ENCODE results near the gene GAS7. TPM values are rescaled to one million over a fixed set of nuclear protein-coding genes. Genes with fewer than 3 reads are reported as not detected.

Gene GAS7
- total and polyA plus RNA-seq, 2 experiments from 2014 or later, result 1.9 to 10.7 TPM

DNA sequence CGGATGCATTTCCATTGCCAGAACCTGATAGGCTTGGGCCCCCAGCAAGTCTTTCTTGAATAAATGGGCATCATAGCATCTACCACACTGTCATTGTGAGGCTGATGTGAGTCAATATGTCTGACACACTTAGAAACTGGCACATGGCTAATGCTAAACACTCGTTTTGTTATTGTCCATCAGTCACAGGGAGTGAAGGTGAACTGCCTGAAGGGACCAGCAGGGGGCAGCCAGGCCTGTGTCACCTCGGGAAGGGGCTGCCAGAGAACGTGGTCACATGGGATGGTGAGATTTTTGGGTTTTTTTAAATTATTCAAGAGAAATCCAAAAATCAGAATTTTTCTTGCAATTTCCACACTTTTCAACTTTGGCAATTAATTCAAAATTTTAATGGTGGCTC is 292.5 kb downstream of the GAS7 start:
- H3K27me3 Mint-ChIP-seq (ENCODE audit: insufficient read depth, low read depth, poor library complexity), result peaks cover 12% of the 10 kb centered on the region
- TF ChIP-seq, protein P1, sequence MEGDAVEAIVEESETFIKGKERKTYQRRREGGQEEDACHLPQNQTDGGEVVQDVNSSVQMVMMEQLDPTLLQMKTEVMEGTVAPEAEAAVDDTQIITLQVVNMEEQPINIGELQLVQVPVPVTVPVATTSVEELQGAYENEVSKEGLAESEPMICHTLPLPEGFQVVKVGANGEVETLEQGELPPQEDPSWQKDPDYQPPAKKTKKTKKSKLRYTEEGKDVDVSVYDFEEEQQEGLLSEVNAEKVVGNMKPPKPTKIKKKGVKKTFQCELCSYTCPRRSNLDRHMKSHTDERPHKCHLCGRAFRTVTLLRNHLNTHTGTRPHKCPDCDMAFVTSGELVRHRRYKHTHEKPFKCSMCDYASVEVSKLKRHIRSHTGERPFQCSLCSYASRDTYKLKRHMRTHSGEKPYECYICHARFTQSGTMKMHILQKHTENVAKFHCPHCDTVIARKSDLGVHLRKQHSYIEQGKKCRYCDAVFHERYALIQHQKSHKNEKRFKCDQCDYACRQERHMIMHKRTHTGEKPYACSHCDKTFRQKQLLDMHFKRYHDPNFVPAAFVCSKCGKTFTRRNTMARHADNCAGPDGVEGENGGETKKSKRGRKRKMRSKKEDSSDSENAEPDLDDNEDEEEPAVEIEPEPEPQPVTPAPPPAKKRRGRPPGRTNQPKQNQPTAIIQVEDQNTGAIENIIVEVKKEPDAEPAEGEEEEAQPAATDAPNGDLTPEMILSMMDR (conservative IDR thresholded peaks at IDR 0.05; ENCODE audit: low read depth in 2 of 2), result peak; percentile 75 to 86
- TF ChIP-seq STAT1 (IDR thresholded peaks at IDR 0.05; ENCODE audit: unreplicated experiment) (no peak), NANOG (IDR thresholded peaks at IDR 0.05; ENCODE audit: borderline replicate concordance) (no peak), CREB1 (CRISPR knock-in tag; IDR thresholded peaks at IDR 0.05; ENCODE audit: low read depth) (no peak)
- Histone ChIP-seq H3K36me3 (ENCODE audit: insufficient read depth) (no peaks in the 10 kb centered on the region), H3K4me2 (no peak overlapping the region), H3K27ac (ENCODE audit: low read depth) (no peak overlapping the region), H3K79me2 (replicated peaks; ENCODE audit: insufficient read depth) (no peaks in the 10 kb centered on the region), H3K9me2 (ENCODE audit: insufficient read depth) (no peaks in the 10 kb centered on the region), H3K4me3 (no peak overlapping the region), H3K27me3 (ENCODE audit: insufficient read depth) (no peaks in the 10 kb centered on the region), H2AFZ (peak overlapping the region; percentile 18; the same call in 1 of the 2 replicates), H3K4me1 (ENCODE audit: insufficient read depth) (no peaks in the 10 kb centered on the region), H3F3A (replicated peaks; ENCODE audit: low read depth) (no peaks in the 10 kb centered on the region), H4K20me1 (replicated peaks; ENCODE audit: insufficient read depth) (no peaks in the 10 kb centered on the region)
- H3K27ac Mint-ChIP-seq, result no peak overlapping the region
- H3K4me1 Mint-ChIP-seq, result peaks cover 19% of the 10 kb centered on the region
- ATAC-seq, result peak; percentile 73
- no peak overlapping the region for H3K4me3 Mint-ChIP-seq
- no peaks in the 10 kb centered on the region; the same call in 2 of the 3 replicates for H3K36me3 Mint-ChIP-seq (ENCODE audit: low read depth)
- peak; percentile 77 for DNase-seq (ENCODE audit: low spot score)
- H3K9me3 Mint-ChIP-seq, result no peaks in the 10 kb centered on the region; the same call in 2 of the 3 replicates

GRCh38 chr17:9905078-9905415 is 293.4 kb downstream of the GAS7 start, which contains the start of gene RCVRN:
Gene RCVRN (minus strand): TSS chr17:9905271. CDS start chr17:9905180, 91 bp downstream.
- Histone ChIP-seq H3K27me3 (ENCODE audit: insufficient read depth) (no peaks in the 10 kb centered on the region), H3K4me1 (ENCODE audit: insufficient read depth) (no peaks in the 10 kb centered on the region), H3K9me2 (ENCODE audit: insufficient read depth) (no peaks in the 10 kb centered on the region), H3K4me3 (no peak within 1 kb of the TSS), H3K27ac (ENCODE audit: low read depth) (no peak within 1 kb of the TSS), H3F3A (replicated peaks; ENCODE audit: low read depth) (no peaks in the 10 kb centered on the region), H3K36me3 (ENCODE audit: insufficient read depth) (no peaks in the 10 kb centered on the region), H3K4me2 (no peak within 1 kb of the TSS), H3K79me2 (replicated peaks; ENCODE audit: insufficient read depth) (no peaks in the 10 kb centered on the region), H2AFZ (peak within 1 kb of the TSS; percentile 18; the same call in 1 of the 2 replicates), H4K20me1 (replicated peaks; ENCODE audit: insufficient read depth) (no peaks in the 10 kb centered on the region)
- TF ChIP-seq, protein P1 (conservative IDR thresholded peaks at IDR 0.05; ENCODE audit: low read depth in 2 of 2), result no peak
- TF ChIP-seq ZNF114 (CRISPR knock-in tag; IDR thresholded peaks at IDR 0.05) (no peak), STAT1 (IDR thresholded peaks at IDR 0.05; ENCODE audit: unreplicated experiment) (no peak), EZH2phosphoT487 (IDR thresholded peaks at IDR 0.05; ENCODE audit: unreplicated experiment) (no peak), REST (IDR thresholded peaks at IDR 0.05; ENCODE audit: unreplicated experiment) (no peak), CREB1 (CRISPR knock-in tag; IDR thresholded peaks at IDR 0.05; ENCODE audit: low read depth) (no peak), EZH2 (IDR thresholded peaks at IDR 0.05; ENCODE audit: low read depth, unreplicated experiment) (no peak)
- TF ChIP-seq, protein P2, sequence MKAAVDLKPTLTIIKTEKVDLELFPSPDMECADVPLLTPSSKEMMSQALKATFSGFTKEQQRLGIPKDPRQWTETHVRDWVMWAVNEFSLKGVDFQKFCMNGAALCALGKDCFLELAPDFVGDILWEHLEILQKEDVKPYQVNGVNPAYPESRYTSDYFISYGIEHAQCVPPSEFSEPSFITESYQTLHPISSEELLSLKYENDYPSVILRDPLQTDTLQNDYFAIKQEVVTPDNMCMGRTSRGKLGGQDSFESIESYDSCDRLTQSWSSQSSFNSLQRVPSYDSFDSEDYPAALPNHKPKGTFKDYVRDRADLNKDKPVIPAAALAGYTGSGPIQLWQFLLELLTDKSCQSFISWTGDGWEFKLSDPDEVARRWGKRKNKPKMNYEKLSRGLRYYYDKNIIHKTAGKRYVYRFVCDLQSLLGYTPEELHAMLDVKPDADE (IDR thresholded peaks at IDR 0.05), result no peak
- DNase-seq (ENCODE audit: low spot score) (no peak), ATAC-seq (no peak)
- Mint-ChIP-seq H3K4me1 (peaks cover 19% of the 10 kb centered on the region), H3K27me3 (ENCODE audit: insufficient read depth, low read depth, poor library complexity) (peaks cover 9% of the 10 kb centered on the region), H3K9me3 (no peaks in the 10 kb centered on the region; the same call in 2 of the 3 replicates), H3K4me3 (no peak within 1 kb of the TSS), H3K36me3 (ENCODE audit: low read depth) (no peaks in the 10 kb centered on the region; the same call in 2 of the 3 replicates), H3K27ac (no peak within 1 kb of the TSS)
